ENCODE measurements around the gene ACD.

The ACD gene

GRCh38 chr16:67649494-67649931 is 10.5 kb downstream of the ACD start:
- in situ Hi-C loops (cut with MboI; ENCODE audit: low sequenced_read_pairs): no loop called here

DNA sequence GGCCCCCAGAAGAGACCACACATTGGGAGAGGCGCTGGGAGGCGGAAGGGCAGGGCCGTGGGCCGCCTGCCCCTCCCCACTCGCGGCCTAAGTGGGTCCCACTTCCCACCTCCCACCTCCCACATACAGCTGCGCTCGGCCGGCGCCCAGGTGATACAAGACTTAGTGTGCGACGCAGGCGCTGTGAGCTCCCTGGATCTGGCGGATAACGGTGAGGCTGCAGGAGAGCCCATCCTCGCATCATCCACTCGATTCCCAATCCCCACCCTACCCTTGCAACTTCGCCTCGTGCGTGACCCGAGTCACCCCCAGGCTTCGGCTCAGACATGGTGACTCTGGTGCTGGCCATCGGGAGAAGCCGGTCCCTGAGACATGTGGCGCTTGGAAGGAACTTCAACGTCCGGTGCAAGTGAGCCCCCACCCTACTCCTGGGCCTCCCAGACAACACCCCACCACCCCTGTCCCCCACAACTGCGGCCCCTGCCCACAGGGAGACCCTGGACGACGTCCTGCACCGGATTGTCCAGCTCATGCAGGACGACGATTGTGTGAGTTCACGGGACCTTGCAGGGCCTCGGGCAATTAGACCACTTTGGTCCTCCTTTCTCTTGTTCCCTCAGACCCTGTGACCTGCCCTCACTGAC is 11.2 kb downstream of the ACD start:
- in situ Hi-C loops (cut with MboI; ENCODE audit: low sequenced_read_pairs): no loop called here

GRCh38 chr16:67648088-67648763 is 11.8 kb downstream of the ACD start:
- in situ Hi-C loops (cut with MboI; ENCODE audit: low sequenced_read_pairs): no loop called here

DNA sequence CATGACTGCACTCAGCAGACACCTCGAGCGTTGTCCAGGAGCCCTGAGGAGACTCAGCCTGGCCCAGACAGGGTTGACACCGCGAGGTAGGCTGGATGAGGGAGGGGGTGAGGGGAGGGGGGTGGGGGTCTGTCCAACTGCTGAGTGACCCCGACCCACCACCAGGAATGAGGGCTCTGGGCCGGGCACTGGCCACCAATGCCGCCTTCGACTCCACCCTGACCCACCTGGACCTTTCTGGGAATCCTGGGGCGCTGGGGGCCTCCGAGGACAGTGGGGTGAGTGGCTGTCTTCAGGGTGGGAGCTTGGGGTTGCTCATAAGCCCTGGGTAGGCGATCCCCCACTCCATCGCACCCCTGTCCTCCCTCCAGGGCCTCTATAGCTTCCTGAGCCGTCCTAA is 12.4 kb downstream of the ACD start:
- in situ Hi-C loops (cut with MboI; ENCODE audit: low sequenced_read_pairs): no loop called here

DNA sequence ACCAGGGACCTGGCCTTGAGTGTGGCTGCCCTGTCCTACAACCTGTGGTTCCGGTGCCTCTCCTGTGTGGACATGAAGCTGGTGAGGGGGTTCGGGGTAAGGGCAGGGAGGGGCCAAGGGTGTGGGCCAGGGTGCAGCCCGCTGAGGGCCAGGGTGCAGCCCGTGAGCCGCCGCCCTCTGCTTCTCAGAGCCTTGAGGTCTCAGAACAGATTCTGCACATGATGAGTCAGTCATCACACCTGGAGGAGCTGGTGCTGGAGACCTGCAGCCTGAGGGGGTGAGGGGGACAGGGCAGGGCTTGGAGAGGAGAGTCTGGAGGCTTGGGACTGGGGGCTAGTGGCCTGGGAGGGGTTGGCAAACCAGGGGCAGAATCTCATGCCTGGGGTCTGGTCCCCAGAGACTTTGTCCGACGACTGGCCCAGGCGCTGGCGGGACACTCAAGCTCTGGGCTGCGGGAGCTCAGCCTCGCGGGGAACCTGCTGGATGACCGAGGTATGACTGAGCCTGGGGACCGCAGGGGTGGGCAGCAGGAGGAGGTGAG is 12.9 kb downstream of the ACD start:
- in situ Hi-C loops (cut with MboI; ENCODE audit: low sequenced_read_pairs): no loop called here

DNA sequence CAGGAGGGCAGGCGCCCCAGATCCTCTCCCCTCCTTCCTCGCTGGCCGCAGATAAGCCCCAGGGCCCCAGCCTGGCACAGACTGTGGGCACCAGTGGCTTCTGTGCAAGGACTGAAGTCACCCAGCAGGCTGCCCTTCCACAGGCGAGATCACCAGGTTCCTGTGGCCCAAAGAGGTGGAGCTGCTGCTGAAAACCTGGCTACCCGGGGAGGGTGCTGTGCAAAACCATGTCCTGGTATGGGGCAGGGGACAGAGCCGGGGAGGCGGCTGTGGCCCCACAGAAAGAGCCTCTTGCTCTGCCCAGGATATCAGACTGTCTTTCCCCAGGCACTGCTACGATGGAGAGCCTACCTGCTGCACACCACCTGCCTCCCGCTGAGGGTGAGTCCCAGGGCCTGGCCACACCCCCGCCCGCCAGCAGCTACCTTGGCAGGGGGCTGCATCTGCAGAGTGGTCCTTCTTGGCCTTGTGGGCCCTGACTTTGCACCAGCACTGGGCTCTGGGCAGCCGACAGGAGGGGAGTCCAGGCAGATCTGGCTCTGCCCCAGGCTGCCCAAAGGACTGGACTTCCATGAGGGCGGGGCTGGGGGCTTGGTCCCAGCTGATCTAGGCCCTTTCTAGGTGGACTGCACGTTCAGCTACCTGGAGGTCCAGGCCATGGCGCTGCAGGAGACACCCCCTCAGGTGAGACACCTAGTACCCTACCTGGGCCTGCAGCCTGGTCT is 14.5 kb downstream of the ACD start:
- in situ Hi-C loops (cut with MboI; ENCODE audit: low sequenced_read_pairs): no loop called here

DNA sequence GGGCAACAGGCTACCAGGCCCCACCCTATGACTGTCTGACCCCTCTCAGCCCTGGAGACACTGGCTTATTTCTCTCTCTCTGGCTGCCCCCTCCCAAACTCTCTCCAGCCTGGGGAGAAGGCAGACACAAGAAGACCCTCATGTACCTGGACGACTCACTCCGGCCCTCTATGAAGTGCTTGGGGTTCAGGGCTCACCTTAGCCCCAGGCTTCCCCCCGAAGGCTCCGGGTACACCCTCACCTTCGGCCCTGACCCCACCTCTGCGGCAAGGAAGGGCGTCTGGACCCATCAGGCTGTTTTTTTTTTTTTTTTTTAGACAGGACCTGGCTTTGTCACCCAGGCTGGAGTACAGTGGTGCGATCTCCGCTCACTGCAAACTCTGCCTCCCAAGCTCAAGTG is 16.0 kb downstream of the ACD start:
- in situ Hi-C loops (cut with MboI; ENCODE audit: low sequenced_read_pairs): loop anchor here (5.0 kb wide), 1 partner anchor 97 kb away; no protein-coding TSS in a partner anchor

GRCh38 chr16:67641779-67642708 is 18.0 kb downstream of the ACD start:
- in situ Hi-C loops (cut with MboI; ENCODE audit: low sequenced_read_pairs): loop anchor here (5.0 kb wide), 1 partner anchor 95 kb away; no protein-coding TSS in a partner anchor

DNA sequence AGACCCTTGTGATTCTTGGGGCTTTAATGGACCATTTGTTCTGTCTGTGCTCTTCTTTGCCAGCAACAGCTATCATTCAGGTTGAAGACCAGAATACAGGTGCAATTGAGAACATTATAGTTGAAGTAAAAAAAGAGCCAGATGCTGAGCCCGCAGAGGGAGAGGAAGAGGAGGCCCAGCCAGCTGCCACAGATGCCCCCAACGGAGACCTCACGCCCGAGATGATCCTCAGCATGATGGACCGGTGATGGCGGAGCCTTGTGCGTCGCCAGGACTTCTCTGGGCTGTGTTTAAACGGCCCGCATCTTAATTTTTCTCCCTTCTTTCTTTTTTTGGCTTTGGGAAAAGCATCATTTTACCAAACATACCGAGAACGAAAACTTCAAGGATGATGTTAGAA is 22.4 kb downstream of the ACD start:
- in situ Hi-C loops (cut with MboI; ENCODE audit: low sequenced_read_pairs): no loop called here

GRCh38 chr16:67636713-67637112 is 23.3 kb downstream of the ACD start:
- in situ Hi-C loops (cut with MboI; ENCODE audit: low sequenced_read_pairs): no loop called here

- in situ Hi-C loops (cut with MboI; ENCODE audit: low sequenced_read_pairs): no loop called here
These were observed 27.5 kb downstream of the ACD start for GRCh38 chr16:67632415-67633172.

- in situ Hi-C loops (cut with MboI; ENCODE audit: low sequenced_read_pairs): no loop called here
These were observed 31.8 kb downstream of the ACD start for GRCh38 chr16:67628216-67628615.

GRCh38 chr16:67613808-67614207 is 46.3 kb downstream of the ACD start:
- in situ Hi-C loops (cut with MboI; ENCODE audit: low sequenced_read_pairs): no loop called here

GRCh38 chr16:67608364-67608763 is 51.7 kb downstream of the ACD start:
- in situ Hi-C loops (cut with MboI; ENCODE audit: low sequenced_read_pairs): no loop called here
